GM19239 (cell line): ENCODE data around the gene LAMB4.

ENCODE experiments used
- DNase-seq: peaks from one replicate; pipeline ENCODE4 v3.0.0; 2011; ENCODE audit warnings: low spot score; ENCODE audit not compliant: insufficient read length
- FAIRE-seq: peaks from 2 replicates; lab custom pipeline; 2011; peaks lifted over from hg19 to GRCh38; lab: Jason Lieb, UNC

Gene LAMB4

GRCh38 chr7:108001764-108002725 lies 128.1 kb downstream of the LAMB4 start:
- DNase-seq: no peak
- no peak for FAIRE-seq

DNA sequence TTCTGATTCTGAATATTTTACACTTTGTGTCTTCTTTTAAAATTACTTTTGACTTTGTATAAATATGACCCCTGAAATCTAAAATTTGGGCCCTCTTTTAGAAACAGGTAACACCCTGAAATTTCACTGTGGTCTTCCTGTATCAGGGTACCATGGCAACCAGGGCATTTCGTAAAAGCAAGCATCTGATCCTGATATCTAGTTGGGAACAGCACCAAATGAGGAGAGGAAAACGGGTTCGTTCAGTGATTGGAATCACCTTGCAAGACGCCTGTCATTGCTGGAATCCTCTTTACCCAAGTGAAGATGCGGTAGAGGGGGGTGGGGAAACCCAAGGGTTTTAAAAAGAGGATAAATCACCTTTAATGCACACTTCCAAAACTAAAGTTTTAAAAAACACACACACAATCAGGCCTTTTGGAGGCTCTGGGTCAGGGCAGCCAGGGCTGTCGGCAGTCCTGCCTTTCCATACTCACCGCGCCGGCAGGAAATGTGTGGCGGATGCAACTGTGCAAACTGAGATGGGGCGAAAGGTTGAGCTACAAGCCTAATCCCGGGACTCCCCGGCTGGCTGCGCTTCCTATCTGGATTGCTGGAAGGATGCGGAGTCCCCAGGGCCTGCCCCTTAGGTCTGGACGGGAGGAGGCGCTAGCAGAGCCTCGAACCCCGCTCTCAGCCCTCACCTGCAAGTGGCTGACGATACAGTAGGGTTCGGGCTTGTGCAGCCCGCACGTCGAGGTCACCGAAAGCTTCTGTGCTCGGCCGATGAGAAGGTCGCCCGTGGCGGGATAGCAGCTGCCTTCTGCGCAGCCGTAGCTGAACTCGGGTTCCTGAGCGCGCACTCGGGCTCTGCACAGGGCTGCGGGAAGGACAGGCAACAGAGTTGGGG lies 129.0 kb downstream of the LAMB4 start:
- DNase-seq (no peak), FAIRE-seq (no peak)

DNA sequence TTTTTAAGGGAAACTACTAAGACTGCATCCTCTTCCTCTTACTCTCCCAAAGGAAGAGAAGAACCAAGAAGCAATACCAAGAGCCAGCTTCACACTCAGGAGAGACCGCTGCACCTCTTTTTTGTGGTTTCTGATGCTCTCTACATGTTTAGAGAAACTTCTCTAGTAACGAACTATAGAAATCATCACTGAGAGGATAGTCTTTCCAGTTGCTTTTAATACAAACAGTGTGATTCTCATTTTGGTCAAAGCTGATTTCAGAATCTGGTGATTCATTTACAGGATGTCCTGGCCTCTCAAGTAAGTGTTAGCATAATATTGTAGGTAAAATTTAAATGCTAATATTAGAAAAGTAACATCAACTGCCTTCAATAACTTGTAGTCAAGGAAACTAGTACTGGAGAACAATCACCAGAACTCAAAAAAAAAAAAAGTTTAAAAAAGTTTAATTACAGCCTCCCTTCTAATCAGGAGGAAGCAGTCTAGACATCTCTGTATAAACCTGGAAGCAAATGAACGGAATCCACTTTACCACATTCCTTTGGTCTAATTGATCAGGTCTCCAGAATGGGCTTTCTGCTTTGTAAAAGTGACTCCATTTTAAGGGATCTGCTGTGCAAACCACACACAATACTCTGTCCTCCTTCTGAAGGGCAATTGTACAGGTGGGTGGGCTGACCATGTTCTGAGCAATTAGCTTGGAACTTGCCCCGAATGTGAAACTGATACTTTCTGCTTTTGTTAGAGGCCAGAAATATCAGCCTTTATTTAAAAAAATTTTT lies 130.2 kb downstream of the LAMB4 start:
- FAIRE-seq: no peak
- no peak for DNase-seq

- DNase-seq: no peak
These were observed 131.3 kb downstream of the LAMB4 start for GRCh38 chr7:107998660-107999480.

DNA sequence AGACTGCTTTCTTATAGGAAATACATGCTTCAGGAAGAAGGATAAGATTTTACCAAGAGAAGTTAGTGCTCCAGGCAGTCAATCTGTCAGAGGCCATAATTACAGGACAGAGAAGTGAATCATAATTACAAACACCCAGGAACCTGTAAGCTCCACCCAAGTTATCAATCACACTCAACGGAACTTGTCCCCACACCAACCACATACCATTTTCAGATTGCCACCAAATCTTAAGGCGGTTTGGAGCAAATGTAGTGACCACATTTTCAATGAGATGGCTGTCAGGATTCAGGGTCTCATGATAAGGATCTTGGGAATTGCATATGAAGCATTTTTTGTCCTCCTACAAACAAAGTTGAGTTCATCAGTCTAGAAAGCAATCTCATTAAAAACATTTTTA lies 132.0 kb downstream of the LAMB4 start:
- FAIRE-seq (no peak), DNase-seq (no peak)

More at GRCh38 chr7:107998660-107999480, 131.3 kb downstream of the LAMB4 start:
- FAIRE-seq: no peak

- DNase-seq (no peak), FAIRE-seq (no peak)
These were observed 133.9 kb downstream of the LAMB4 start for GRCh38 chr7:107996072-107996882.

DNA sequence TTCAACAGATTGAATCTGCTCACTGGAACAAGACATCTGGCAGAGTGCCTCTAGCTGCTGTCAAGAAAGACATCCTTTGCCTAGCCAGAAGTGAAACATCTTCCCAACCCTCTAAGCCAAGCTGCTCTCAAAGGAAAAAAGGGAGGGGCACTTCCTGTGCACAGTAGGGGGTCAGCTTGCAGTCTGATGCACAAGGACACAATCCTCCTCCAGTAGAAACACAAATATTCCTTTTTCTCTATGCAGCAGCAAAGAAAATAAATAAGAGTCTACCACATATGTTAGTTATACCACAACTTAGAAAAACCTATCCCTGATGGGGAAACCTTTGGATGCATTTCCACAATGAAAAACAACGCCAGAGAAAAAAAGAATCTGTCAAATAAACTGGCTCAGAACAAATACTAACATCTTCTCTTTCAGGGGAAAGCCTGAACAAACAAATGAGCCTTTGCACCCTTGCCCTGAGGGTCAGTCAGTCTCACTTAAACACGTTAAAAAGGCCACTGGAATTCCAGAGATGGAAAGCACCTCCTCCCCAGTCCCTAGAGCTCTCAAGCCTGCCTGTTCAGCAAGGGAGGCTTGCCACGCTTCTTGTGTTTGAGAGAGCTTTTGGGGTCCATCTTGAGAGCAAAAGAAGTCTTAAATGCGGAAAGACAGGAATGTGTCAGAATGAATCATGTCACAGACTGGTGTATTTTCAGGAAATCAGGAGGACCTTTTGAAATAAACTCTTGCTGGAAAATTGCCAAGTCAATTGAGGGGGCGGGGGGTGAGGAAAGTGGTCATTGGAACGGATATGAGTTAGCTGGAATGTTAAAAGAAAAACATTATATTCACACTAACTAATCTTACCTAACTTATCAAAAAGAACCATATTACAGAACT lies 134.7 kb downstream of the LAMB4 start:
- FAIRE-seq: no peak
- DNase-seq: no peak

- no peak for FAIRE-seq
- DNase-seq: no peak
These were observed 135.6 kb downstream of the LAMB4 start for GRCh38 chr7:107994421-107995030.

GRCh38 chr7:107993891-107994291 lies 136.3 kb downstream of the LAMB4 start:
- DNase-seq: no peak

DNA sequence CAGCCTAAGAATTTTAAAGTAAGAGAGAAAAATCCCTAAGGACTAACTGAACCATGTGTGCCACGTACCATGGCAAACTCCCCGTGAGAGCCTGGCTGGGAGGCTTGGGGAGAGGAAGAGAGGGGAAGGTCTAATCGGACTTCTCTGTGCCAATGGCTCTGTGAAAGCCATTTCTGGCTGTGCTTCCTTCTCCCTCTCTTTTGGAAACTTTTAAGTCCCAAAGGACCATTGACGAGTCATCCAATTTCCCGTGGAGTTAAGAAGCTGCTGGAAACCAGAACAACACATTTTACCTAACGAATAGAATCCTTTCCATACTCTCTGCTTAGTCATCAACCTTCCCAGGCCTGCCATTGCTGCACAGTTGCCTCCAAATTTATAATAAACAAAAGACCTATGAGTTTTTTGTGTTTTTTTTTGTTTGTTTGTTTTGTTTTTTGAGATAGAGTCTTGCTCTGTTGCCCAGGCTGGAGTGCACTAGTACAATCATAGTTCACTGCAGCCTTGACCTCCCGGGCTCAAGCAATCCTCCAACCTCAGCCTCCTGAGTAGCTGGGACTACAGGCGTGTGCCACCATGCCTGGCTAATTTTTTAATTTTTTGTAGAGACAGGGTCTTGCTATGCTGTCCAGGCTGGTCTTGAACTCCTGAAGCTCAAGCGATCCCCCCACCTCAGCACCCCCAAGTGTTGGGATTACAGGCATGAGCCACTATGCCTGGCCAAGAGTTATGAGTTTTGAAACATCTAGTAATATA lies 140.4 kb downstream of the LAMB4 start:
- no peak for DNase-seq
- no peak for FAIRE-seq

More at GRCh38 chr7:107993891-107994291, 136.3 kb downstream of the LAMB4 start:
- no peak for FAIRE-seq

GRCh38 chr7:107982918-107983389 lies 147.2 kb downstream of the LAMB4 start:
- FAIRE-seq (no peak), DNase-seq (no peak)

DNA sequence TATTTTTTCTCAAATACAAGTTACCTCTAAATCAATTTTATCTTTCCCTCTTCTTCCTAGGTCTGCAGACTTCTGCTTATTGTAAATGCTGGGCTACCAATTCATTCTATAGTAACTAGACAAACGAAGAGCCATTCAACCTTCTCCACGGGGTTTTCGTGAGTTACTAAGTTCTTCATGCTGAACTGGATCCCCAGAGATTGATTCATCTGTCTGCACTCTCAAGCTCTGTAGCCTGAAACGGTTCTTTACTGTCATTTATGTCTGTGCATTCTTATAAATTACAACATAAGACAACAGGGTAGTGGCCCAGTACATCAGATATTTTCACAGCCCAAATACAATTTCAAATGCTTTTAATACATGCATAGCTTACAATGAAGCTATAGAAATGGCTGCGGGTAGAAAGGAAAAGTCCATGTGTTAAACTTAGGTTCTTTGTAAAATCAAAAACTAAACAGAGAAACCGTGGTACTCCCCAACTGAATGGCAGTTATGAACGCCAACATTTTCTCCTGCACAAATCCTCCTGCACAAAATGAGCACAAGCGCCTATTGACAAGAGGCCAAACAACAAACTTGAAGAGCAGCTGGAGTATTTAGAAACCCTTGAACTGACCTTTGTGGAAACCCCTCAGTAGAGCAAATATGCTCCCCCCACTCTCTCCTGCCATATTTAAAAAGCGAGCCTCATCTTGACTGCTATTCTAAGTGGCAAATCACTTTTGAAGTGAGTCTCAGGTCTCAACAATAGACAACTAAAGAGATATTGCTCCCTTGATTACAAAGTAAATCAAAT lies 147.9 kb downstream of the LAMB4 start:
- DNase-seq (no peak), FAIRE-seq (no peak)

DNA sequence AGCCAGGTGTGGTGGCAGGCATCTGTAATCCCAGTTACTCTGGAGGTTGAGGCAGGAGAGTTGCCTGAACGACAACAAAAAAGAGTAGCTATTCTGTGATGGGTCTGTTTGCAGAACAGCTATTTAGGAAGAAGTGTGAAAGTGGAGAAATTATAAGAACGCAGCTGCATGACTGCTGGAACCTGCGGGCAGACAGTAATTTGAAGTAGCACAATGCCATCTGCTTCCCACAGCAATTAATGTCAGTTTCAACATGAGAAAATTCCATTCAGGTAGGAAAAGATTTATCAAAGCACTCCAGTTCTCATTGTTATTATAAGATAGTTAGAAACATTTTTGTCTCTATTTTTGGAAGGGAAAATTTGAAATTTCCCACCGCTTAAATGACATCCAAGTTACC lies 148.7 kb downstream of the LAMB4 start:
- DNase-seq: no peak
- FAIRE-seq: no peak

GRCh38 chr7:107980671-107981190 lies 149.4 kb downstream of the LAMB4 start:
- FAIRE-seq (no peak), DNase-seq (no peak)

- no peak for DNase-seq
- no peak for FAIRE-seq
These were observed 150.0 kb downstream of the LAMB4 start for GRCh38 chr7:107980171-107980570.
